GM23248 (cell line): ENCODE data around the gene MME. TPM values are rescaled to one million over a fixed set of nuclear protein-coding genes. Genes with fewer than 3 reads are reported as not detected.

Experiments
- DNase-seq: peaks from one replicate; pipeline ENCODE4 v3.0.0-alpha.2; 2015
- H2AFZ ChIP-seq: fragments of 200-600 bp; sonication (generic); 2 replicates; pipeline ENCODE4 v1.6.1; 2016; ENCODE audit warnings: antibody characterized with exemption
- H3F3A ChIP-seq: fragments of 200-600 bp; sonication (generic); 2 replicates; pipeline ENCODE4 v1.6.1; 2016; ENCODE audit warnings: mild to moderate bottlenecking, antibody characterized with exemption, mixed run types; ENCODE audit not compliant: insufficient read depth
- H3K27ac ChIP-seq: fragments of 200-600 bp; sonication (generic); 2 replicates; pipeline ENCODE4 v1.5.1; 2016; ENCODE audit warnings: mild to moderate bottlenecking
- H3K27me3 ChIP-seq: fragments of 200-600 bp; sonication (generic); replicated peaks from 2 replicates; pipeline ENCODE4 v1.6.1; 2016; ENCODE audit warnings: mild to moderate bottlenecking; ENCODE audit not compliant: insufficient read depth
- H3K36me3 ChIP-seq: fragments of 200-600 bp; sonication (generic); 2 replicates; pipeline ENCODE4 v1.6.1; 2016; ENCODE audit warnings: low read depth, mild to moderate bottlenecking
- H3K4me1 ChIP-seq: fragments of 200-600 bp; sonication (generic); 2 replicates; pipeline ENCODE4 v1.6.1; 2016; ENCODE audit warnings: mild to moderate bottlenecking; ENCODE audit not compliant: insufficient read depth
- H3K4me2 ChIP-seq: fragments of 200-600 bp; sonication (generic); one replicate; pipeline ENCODE4 v1.6.1; 2016; ENCODE audit warnings: mild to moderate bottlenecking; ENCODE audit not compliant: unreplicated experiment
- H3K4me3 ChIP-seq: fragments of 200-600 bp; sonication (generic); 2 replicates; pipeline ENCODE4 v1.5.1; 2016; ENCODE audit warnings: mild to moderate bottlenecking
- H3K79me2 ChIP-seq: fragments of 200-600 bp; sonication (generic); 2 replicates; pipeline ENCODE4 v1.6.1; 2016; ENCODE audit warnings: mild to moderate bottlenecking; ENCODE audit not compliant: insufficient read depth
- H3K9ac ChIP-seq: fragments of 200-600 bp; sonication (generic); 2 replicates; pipeline ENCODE4 v1.6.1; 2016; ENCODE audit warnings: mild to moderate bottlenecking
- H3K9me2 ChIP-seq: fragments of 200-600 bp; sonication (generic); 2 replicates; pipeline ENCODE4 v1.6.1; 2016; ENCODE audit warnings: mixed run types, mild to moderate bottlenecking, moderate library complexity; ENCODE audit not compliant: insufficient read depth
- H3K9me3 ChIP-seq: fragments of 200-600 bp; sonication (generic); one replicate; pipeline ENCODE4 v1.6.1; 2017; ENCODE audit warnings: low read depth
- H4K20me1 ChIP-seq: fragments of 200-600 bp; sonication (generic); 2 replicates; pipeline ENCODE4 v1.6.0; 2016; ENCODE audit not compliant: insufficient read depth
- EZH2 ChIP-seq: fragments of 200-600 bp; sonication (generic); IDR thresholded peaks from 2 replicates; pipeline ENCODE4 v1.6.1; 2018; ENCODE audit warnings: antibody characterized with exemption, mild to moderate bottlenecking; ENCODE audit not compliant: insufficient read depth, poor library complexity, severe bottlenecking
- EZH2phosphoT487 ChIP-seq: fragments of 200-600 bp; sonication (generic); IDR thresholded peaks from 2 replicates; pipeline ENCODE4 v1.6.1; 2018; ENCODE audit warnings: antibody characterized with exemption, moderate library complexity, mild to moderate bottlenecking, low read depth; ENCODE audit not compliant: insufficient read depth
- WGBS, 2 experiments: methylation state at CpG; one replicate each; pipeline ENCODE4 v1.1.6; 2015 to 2017; ENCODE audit warnings: low lambda C conversion rate in 2 of 2, low coverage in 1 of 2; ENCODE audit errors: missing lambda C conversion rate in 2 of 2; 5-methylcytosine and 5-hydroxymethylcytosine counted together
- in situ Hi-C: fragments of 300-500 bp; cut with MboI; formaldehyde crosslinking; loops from 2 replicates; pipeline ENCODE4 v1.15.0; 2020
- polyA plus RNA-seq: library from polyadenylated mRNA; unstranded; fragments of >200 nt; fragmentation: Nextera tagmentation; extraction: Ambion mirVana; gene quantifications from 2 replicates; pipeline ENCODE4 v1.2.1, GENCODE V29; 2016
- total RNA-seq: library from RNA; depleted of rRNA; stranded (reverse); fragments of >200 nt; shearing (Covaris generic); gene quantifications from 2 replicates; pipeline ENCODE4 v1.2.3, GENCODE V29; 2014

Gene MME
- total and polyA plus RNA-seq, 2 experiments from 2014 or later: 88.5 to 204 TPM

DNA sequence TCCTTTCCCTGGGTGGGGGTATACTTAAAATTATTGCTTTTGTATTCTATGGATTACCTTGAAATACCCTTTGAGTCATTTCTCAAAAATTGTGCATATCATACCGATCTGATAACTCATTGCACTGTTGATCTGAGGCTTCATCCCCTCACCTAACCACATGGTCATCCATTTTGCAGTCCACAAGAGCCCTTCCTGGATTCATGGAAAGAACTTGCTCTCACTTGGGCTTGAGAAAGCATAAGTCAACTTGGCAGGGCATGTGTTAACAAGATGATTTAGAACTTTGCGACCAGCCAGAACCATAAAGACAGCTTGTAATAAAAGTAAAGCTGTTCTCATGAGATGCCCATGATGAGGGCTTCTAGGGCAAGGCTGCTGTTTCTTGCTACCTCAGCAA lies 22.2 kb downstream of the MME start:
- 72 to 74% methylated on average over 2 of the region's 2 CpGs for WGBS, 2 experiments
- TF ChIP-seq EZH2phosphoT487: no peak
- Histone ChIP-seq H4K20me1 (no peaks in the 10 kb centered on the region), H3K9me2 (no peaks in the 10 kb centered on the region), H3K79me2 (peaks cover 14% of the 10 kb centered on the region; the same call in 1 of the 2 replicates), H3F3A (0 out of 2 replicates have a peak, but pooled peaks cover 5% of the 10 kb centered on the region), H3K4me2 (no peak overlapping the region), H2AFZ (no peak overlapping the region), H3K9ac (no peak overlapping the region), H3K27me3 (no peaks in the 10 kb centered on the region), H3K36me3 (0 out of 2 replicates have a peak, but pooled peaks cover under 1% of the 10 kb centered on the region), H3K9me3 (no peaks in the 10 kb centered on the region), H3K4me3 (no peak overlapping the region), H3K4me1 (peaks cover 14% of the 10 kb centered on the region), H3K27ac (no peak overlapping the region)
- DNase-seq: peak; percentile 20
- in situ Hi-C loops: no loop called here

DNA sequence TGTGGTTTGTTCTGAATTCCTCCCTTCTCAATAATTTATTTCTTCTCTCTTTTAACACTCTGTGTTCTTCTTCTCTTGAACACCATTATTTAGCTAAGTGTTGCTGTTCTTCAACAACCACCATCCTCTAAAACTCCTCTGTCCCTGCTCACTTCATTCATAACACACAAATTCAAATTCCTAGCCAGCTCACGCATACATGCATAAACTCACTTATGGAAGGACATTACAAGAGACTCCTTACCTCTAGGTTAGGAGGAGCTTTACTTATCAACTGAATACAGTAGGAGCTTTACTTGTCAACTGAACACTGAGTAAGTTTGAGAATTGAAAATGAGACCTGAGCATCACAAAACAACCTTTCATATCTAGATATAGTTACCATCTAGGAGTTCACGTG lies 23.6 kb downstream of the MME start:
- Histone ChIP-seq H3F3A (0 out of 2 replicates have a peak, but pooled peaks cover 5% of the 10 kb centered on the region), H3K27ac (no peak overlapping the region)
- WGBS, 2 experiments: 98% methylated on average over 2 of the region's 2 CpGs

DNA sequence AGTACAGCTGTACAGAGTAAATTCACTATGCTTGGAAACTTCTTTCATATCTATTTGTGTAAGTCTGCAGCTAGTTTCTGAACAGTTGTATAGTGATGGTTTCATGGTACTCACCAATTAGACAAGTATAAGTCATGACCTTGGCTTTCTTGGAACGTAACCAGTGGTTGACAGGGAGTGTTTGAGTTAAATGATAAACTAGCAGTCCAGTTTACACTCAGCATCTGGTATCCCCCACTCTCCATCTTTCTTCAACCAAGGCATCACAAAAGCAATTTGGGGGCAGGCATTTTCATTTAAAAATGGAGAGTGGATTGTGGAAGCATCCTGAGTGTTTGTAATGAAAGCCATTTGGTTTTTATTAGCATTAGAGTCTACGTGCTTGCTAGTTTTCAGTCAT lies 26.0 kb downstream of the MME start:
- TF ChIP-seq EZH2phosphoT487: no peak
- Histone ChIP-seq H3K9me3 (no peaks in the 10 kb centered on the region), H3K27ac (no peak overlapping the region), H3F3A (0 out of 2 replicates have a peak, but pooled peaks cover 5% of the 10 kb centered on the region), H3K27me3 (no peaks in the 10 kb centered on the region), H3K9me2 (no peaks in the 10 kb centered on the region), H3K4me2 (no peak overlapping the region), H3K79me2 (peaks cover 14% of the 10 kb centered on the region; the same call in 1 of the 2 replicates), H3K9ac (no peak overlapping the region), H3K36me3 (peaks cover 5% of the 10 kb centered on the region; the same call in 1 of the 2 replicates), H3K4me1 (peaks cover 14% of the 10 kb centered on the region), H3K4me3 (no peak overlapping the region), H2AFZ (no peak overlapping the region), H4K20me1 (no peaks in the 10 kb centered on the region)
- 75 to 84% methylated on average over 2 of the region's 2 CpGs for WGBS, 2 experiments
- in situ Hi-C loops: no loop called here
- DNase-seq: no peak

More for the DNA sequence above, 23.6 kb downstream of the MME start:
- DNase-seq: no peak
- H3K9me2 ChIP-seq: no peaks in the 10 kb centered on the region
- H3K4me1 ChIP-seq: peaks cover 14% of the 10 kb centered on the region
- in situ Hi-C loops: no loop called here
- H2AFZ ChIP-seq: no peak overlapping the region
- no peak for TF ChIP-seq EZH2phosphoT487
- no peak for TF ChIP-seq EZH2
- H3K9me3 ChIP-seq: no peaks in the 10 kb centered on the region
- peaks cover 5% of the 10 kb centered on the region; the same call in 1 of the 2 replicates for H3K36me3 ChIP-seq
- no peak overlapping the region for H3K9ac ChIP-seq
- no peaks in the 10 kb centered on the region for H4K20me1 ChIP-seq
- peaks cover 14% of the 10 kb centered on the region; the same call in 1 of the 2 replicates for H3K79me2 ChIP-seq
- H3K4me2 ChIP-seq: no peak overlapping the region
- H3K27me3 ChIP-seq: no peaks in the 10 kb centered on the region
- no peak overlapping the region for H3K4me3 ChIP-seq

DNA sequence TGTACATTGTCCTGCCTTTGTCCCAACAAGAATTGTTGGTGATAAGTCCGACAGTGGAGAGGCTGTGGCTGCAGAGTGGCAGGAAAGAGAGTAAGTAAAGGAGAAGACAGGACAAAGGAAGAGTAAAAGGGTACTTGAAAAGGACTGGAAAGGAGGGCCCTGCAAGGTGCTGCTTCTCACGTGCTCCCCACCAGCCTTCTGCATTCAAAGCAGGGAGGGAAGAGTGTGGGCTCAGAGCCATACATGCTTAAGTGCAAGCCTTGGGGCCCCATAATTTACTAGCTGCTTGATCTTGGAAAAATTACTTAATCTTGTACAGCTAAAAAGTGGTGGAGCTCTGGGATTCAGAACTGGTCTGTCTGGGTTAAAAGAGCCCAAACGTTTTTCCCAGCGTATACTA lies 29.9 kb downstream of the MME start:
- H3K79me2 ChIP-seq: peaks cover 14% of the 10 kb centered on the region; the same call in 1 of the 2 replicates
- peaks cover 5% of the 10 kb centered on the region; the same call in 1 of the 2 replicates for H3K36me3 ChIP-seq
- no peak for TF ChIP-seq EZH2
- TF ChIP-seq EZH2phosphoT487: no peak
- no peak for DNase-seq
- no peak overlapping the region for H3K4me3 ChIP-seq
- no peak overlapping the region for H3K27ac ChIP-seq
- H3F3A ChIP-seq: no peaks in the 10 kb centered on the region
- no peaks in the 10 kb centered on the region for H4K20me1 ChIP-seq
- H2AFZ ChIP-seq: no peak overlapping the region
- H3K4me2 ChIP-seq: no peak overlapping the region
- H3K9me2 ChIP-seq: no peaks in the 10 kb centered on the region
- no peak overlapping the region for H3K9ac ChIP-seq
- H3K9me3 ChIP-seq: no peaks in the 10 kb centered on the region
- 66 to 70% methylated on average over 4 of the region's 4 CpGs for WGBS, 2 experiments
- H3K4me1 ChIP-seq: no peaks in the 10 kb centered on the region
- no peaks in the 10 kb centered on the region for H3K27me3 ChIP-seq
- in situ Hi-C loops: no loop called here
